Measurements from ENCODE around the gene ZFAND6. TPM values are rescaled to one million over a fixed set of nuclear protein-coding genes. Genes with fewer than 3 reads are reported as not detected.
"Not testable (repeated sequence)": the region's sequence is repeated elsewhere in the genome, so short reads cannot be mapped to it uniquely, and the experiment has no call there.

ZFAND6 gene
- total RNA-seq (2014; rRNA removed; shearing (Covaris generic)): 124 and 181 TPM in 2 replicates

GRCh38 chr15:80058851-80059785, at the start of gene ZFAND6:
ZFAND6 (plus strand) TSS chr15:80059676; CDS start chr15:80120345, 60,669 bp downstream.
- peak within 1 kb of the TSS; percentile 84 for H3K27ac ChIP-seq
- peak; percentile 94 to 97 for DNase-seq (ENCODE audit: low read depth in 1 of 2, low spot score in 2 of 2)
- H3K9me3 ChIP-seq (replicated peaks): no peaks in the 10 kb centered on the region
- H3K27me3 ChIP-seq (replicated peaks): peaks cover 6% of the 10 kb centered on the region; the same call in 1 of the 2 replicates
- peak within 1 kb of the TSS; percentile 94 for H3K4me3 ChIP-seq
- H3K36me3 ChIP-seq: peaks cover 6% of the 10 kb centered on the region
- peaks cover 17% of the 10 kb centered on the region for H3K4me1 ChIP-seq (replicated peaks)

GRCh38 chr15:80010131-80010673, 49.3 kb upstream of the ZFAND6 start:
- Histone ChIP-seq H3K9me3 (replicated peaks) (no peaks in the 10 kb centered on the region), H3K4me1 (replicated peaks) (peaks cover 21% of the 10 kb centered on the region), H3K27me3 (replicated peaks) (no peaks in the 10 kb centered on the region), H3K36me3 (no peaks in the 10 kb centered on the region), H3K27ac (peak overlapping the region; percentile 67), H3K4me3 (no peak overlapping the region)
- DNase-seq (ENCODE audit: low read depth in 1 of 2, low spot score in 2 of 2): peak; percentile 63 to 73

- not testable (repeated sequence) for H3K9me3 ChIP-seq (replicated peaks); H3K4me3 ChIP-seq; H3K27me3 ChIP-seq (replicated peaks); H3K36me3 ChIP-seq
- Histone ChIP-seq H3K27ac (peak overlapping the region; percentile 67), H3K4me1 (replicated peaks) (peaks cover 21% of the 10 kb centered on the region)
- peak; percentile 66 to 69 for DNase-seq (ENCODE audit: low read depth in 1 of 2, low spot score in 2 of 2)
Measured at GRCh38 chr15:80011041-80011523, 48.4 kb upstream of the ZFAND6 start.

GRCh38 chr15:80011596-80011995, 47.9 kb upstream of the ZFAND6 start:
- H3K27ac ChIP-seq: peak overlapping the region; percentile 67; the same call in 1 of the 2 replicates

GRCh38 chr15:80012060-80012726, 47.3 kb upstream of the ZFAND6 start:
- H3K27me3 ChIP-seq (replicated peaks): no peaks in the 10 kb centered on the region
- H3K4me3 ChIP-seq: no peak overlapping the region
- no peaks in the 10 kb centered on the region for H3K9me3 ChIP-seq (replicated peaks)
- H3K4me1 ChIP-seq (replicated peaks): peaks cover 21% of the 10 kb centered on the region
- no peak for DNase-seq (ENCODE audit: low read depth in 1 of 2, low spot score in 2 of 2)
- H3K36me3 ChIP-seq: no peaks in the 10 kb centered on the region
- no peak overlapping the region for H3K27ac ChIP-seq

More at GRCh38 chr15:80011596-80011995, 47.9 kb upstream of the ZFAND6 start:
- Histone ChIP-seq H3K36me3 (no peaks in the 10 kb centered on the region), H3K27me3 (replicated peaks) (no peaks in the 10 kb centered on the region), H3K4me1 (replicated peaks) (peaks cover 21% of the 10 kb centered on the region), H3K9me3 (replicated peaks) (no peaks in the 10 kb centered on the region), H3K4me3 (no peak overlapping the region)
- no peak for DNase-seq (ENCODE audit: low read depth in 1 of 2, low spot score in 2 of 2)

- DNase-seq (ENCODE audit: low read depth in 1 of 2, low spot score in 2 of 2); H3K9me3 ChIP-seq (replicated peaks); H3K27me3 ChIP-seq (replicated peaks); H3K4me3 ChIP-seq; H3K27ac ChIP-seq; H3K36me3 ChIP-seq: not testable (repeated sequence)
- peaks cover 21% of the 10 kb centered on the region for H3K4me1 ChIP-seq (replicated peaks)
Measured at GRCh38 chr15:80014186-80014585, 45.3 kb upstream of the ZFAND6 start.

GRCh38 chr15:80015156-80015555, 44.3 kb upstream of the ZFAND6 start:
- peaks cover 14% of the 10 kb centered on the region for H3K4me1 ChIP-seq (replicated peaks)
- no peaks in the 10 kb centered on the region for H3K27me3 ChIP-seq (replicated peaks)
- no peaks in the 10 kb centered on the region for H3K36me3 ChIP-seq
- H3K9me3 ChIP-seq (replicated peaks): no peaks in the 10 kb centered on the region
- H3K4me3 ChIP-seq: no peak overlapping the region
- H3K27ac ChIP-seq: no peak overlapping the region
- DNase-seq (ENCODE audit: low read depth in 1 of 2, low spot score in 2 of 2): no peak

GRCh38 chr15:80016506-80016905, 43.0 kb upstream of the ZFAND6 start:
- not testable (repeated sequence) for H3K27me3 ChIP-seq (replicated peaks); H3K4me3 ChIP-seq; H3K9me3 ChIP-seq (replicated peaks); H3K4me1 ChIP-seq (replicated peaks); H3K27ac ChIP-seq; DNase-seq (ENCODE audit: low read depth in 1 of 2, low spot score in 2 of 2); H3K36me3 ChIP-seq

- H3K36me3 ChIP-seq; H3K4me3 ChIP-seq; H3K27ac ChIP-seq; H3K4me1 ChIP-seq (replicated peaks); H3K9me3 ChIP-seq (replicated peaks); H3K27me3 ChIP-seq (replicated peaks); DNase-seq (ENCODE audit: low read depth in 1 of 2, low spot score in 2 of 2): not testable (repeated sequence)
Measured at GRCh38 chr15:80017139-80017538, 42.3 kb upstream of the ZFAND6 start.

- H3K27ac ChIP-seq: no peak overlapping the region
- H3K4me3 ChIP-seq: no peak overlapping the region
- no peak for DNase-seq (ENCODE audit: low read depth in 1 of 2, low spot score in 2 of 2)
- no peaks in the 10 kb centered on the region for H3K4me1 ChIP-seq (replicated peaks)
- no peaks in the 10 kb centered on the region for H3K27me3 ChIP-seq (replicated peaks)
- H3K9me3 ChIP-seq (replicated peaks): no peaks in the 10 kb centered on the region
- H3K36me3 ChIP-seq: no peaks in the 10 kb centered on the region
Measured at GRCh38 chr15:80019168-80019745, 40.2 kb upstream of the ZFAND6 start.

GRCh38 chr15:80020149-80020548, 39.3 kb upstream of the ZFAND6 start:
- H3K4me1 ChIP-seq (replicated peaks); H3K4me3 ChIP-seq; H3K27ac ChIP-seq; H3K36me3 ChIP-seq; H3K27me3 ChIP-seq (replicated peaks); DNase-seq (ENCODE audit: low read depth in 1 of 2, low spot score in 2 of 2); H3K9me3 ChIP-seq (replicated peaks): not testable (repeated sequence)

- DNase-seq (ENCODE audit: low read depth in 1 of 2, low spot score in 2 of 2): no peak
- Histone ChIP-seq H3K36me3 (no peaks in the 10 kb centered on the region), H3K4me1 (replicated peaks) (no peaks in the 10 kb centered on the region), H3K9me3 (replicated peaks) (no peaks in the 10 kb centered on the region), H3K27ac (no peak overlapping the region), H3K4me3 (no peak overlapping the region), H3K27me3 (replicated peaks) (no peaks in the 10 kb centered on the region)
Measured at GRCh38 chr15:80020731-80021130, 38.7 kb upstream of the ZFAND6 start.

- Histone ChIP-seq H3K4me1 (replicated peaks) (no peaks in the 10 kb centered on the region), H3K36me3 (no peaks in the 10 kb centered on the region), H3K9me3 (replicated peaks) (no peaks in the 10 kb centered on the region), H3K27me3 (replicated peaks) (no peaks in the 10 kb centered on the region), H3K27ac (no peak overlapping the region), H3K4me3 (no peak overlapping the region)
- DNase-seq (ENCODE audit: low read depth in 1 of 2, low spot score in 2 of 2): peak in 1 of 2 experiments; percentile 5
Measured at GRCh38 chr15:80026310-80026709, 33.2 kb upstream of the ZFAND6 start.

Measured in SJSA1 (cell line).